ENCODE data around the gene GLIS1.

Gene GLIS1

GRCh38 chr1:53576866-53577760 lies 161.9 kb downstream of the GLIS1 start:
- DNase-seq: no peak

DNA sequence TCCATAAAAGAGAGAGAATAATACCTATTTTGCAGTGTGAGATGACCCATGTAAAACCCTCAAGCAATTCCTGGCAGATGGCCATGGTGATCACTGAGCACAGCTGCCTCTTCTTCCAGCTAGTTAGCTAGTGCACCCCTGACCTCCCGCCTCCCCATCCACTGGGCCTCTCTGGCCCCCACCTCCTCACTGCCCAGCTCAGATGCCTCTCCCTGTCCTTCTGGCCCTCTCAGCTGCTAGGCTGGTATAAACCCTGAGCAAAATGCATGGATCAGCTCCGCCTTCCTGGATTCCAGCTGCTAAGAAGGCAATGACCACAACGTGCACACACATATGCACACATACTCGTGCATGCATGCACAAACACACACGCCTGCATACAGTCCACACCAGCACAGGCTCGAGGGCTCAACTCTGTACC lies 162.6 kb downstream of the GLIS1 start:
- no peak for DNase-seq

GRCh38 chr1:53575955-53576320 lies 163.0 kb downstream of the GLIS1 start:
- DNase-seq: no peak

DNA sequence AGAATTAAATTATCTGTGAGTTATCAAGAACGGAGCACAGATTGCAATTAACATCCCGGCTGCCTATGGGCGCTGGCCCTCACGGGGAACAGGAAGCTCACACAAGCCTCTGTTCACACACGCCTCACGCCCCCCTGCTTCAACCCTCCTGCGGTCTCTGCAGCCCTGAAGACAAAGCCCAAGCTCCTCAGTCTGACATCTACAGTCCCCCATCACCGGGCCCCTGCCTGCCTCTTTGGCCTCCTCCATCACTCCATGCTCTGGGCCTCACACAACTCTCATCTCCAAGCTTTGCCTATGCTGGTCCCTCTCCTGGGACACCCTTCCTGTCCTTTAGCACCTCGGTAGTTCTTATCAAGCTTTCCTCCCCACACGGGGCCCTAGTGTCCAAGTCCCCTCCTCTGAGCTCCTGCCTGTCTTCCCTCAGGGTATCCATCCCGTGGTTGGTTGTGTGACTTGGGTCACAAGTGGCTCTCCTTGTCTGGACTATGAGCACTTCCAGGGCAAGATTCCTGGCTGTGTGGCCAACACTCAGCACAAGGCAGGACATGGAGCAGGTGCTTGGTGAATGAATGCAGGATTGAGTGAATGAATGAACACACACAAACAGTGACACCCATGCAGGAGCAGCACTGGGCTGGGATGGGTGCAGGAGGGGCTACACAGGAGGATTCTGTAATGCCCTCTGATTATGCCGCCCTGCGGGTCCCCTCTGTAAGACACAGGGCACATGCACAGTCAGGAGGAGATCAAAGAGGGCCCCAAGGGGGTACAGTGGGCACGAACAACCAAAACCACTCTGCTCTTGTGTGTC lies 163.6 kb downstream of the GLIS1 start:
- no peak for DNase-seq

DNA sequence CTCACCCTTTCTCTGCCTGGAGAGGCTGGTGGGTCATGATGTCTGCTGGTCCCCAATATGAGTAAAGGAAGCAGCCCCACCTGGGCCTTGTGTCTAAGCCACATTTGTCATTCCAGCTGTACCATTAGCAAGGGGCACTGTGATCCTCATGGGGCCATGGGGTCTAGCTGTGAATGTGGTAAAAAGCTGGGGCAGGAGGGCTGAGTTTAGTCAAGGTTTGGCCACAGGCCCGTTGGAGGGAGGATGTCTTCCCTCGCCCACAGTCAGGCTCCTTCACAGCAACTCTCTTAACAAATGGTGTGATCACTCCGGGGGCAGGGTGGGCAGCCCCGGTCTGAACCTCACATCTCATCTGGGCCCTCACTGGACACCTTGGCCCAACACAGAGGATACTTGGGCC lies 164.3 kb downstream of the GLIS1 start:
- DNase-seq: no peak

DNA sequence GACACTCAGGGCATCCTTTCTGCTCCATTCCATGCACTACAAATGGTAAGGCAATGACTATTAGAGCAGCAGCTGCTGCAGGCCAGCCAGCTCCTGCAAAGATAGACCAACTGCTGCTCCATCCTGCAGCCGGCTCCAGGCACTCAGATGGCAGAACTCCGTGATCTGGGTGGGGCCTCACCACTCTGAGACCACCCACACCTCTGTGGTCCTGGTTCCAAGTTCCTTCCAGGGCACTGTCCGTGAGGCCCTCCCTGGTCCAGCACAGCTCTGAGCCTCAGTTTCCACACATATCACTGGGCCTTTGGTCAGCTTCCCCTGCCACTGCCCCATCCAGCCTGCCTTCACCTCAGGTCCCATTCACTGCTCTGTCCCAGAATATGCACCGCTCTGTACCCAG lies 165.0 kb downstream of the GLIS1 start:
- no peak for DNase-seq

DNA sequence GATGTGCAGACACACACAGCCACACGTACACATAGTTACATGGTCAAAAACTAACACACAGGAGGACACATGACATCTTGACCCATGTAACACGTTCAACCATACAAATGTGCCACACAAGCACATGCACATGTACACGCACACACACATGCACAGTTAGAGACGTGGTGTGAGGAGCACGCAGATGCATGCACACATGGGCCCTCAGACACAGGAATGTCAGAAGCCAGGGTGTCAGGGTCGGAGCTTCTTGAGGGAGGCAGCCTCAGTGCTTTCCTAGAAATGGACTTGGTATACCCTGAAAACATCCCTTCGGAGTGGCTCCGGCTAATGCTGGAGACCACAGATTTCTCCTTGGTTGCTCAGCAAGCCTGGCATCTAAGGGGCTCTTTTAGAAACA lies 165.4 kb downstream of the GLIS1 start:
- no peak for DNase-seq

- no peak for DNase-seq
Measured at GRCh38 chr1:53572815-53573173, 166.2 kb downstream of the GLIS1 start.

- DNase-seq: no peak
Measured at GRCh38 chr1:53572065-53572814, 166.7 kb downstream of the GLIS1 start.

- DNase-seq: no peak
Measured at GRCh38 chr1:53568540-53568939, 170.4 kb downstream of the GLIS1 start.

GRCh38 chr1:53567851-53568250 lies 171.1 kb downstream of the GLIS1 start:
- no peak for DNase-seq

GRCh38 chr1:53567450-53567849 lies 171.5 kb downstream of the GLIS1 start:
- no peak for DNase-seq

GRCh38 chr1:53563611-53564010 lies 175.4 kb downstream of the GLIS1 start:
- DNase-seq: no peak

DNA sequence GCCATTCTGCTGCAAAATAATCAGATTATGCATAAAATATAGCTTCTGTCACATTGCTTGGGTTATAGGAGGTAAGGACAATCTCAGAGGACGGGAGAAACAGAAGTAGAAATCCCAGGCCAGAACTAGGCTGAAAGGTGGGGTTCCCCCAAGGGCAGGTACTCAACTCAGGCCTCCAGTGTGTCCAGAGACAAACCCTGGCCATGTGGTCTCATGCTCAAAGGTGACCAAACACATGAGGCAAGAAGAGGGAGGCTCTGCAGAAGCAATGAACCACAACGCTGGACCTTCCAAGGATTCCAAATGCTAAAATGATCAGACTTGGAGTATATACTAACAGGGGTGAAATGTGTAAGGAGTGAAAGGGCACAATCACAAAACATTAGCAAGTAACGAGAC lies 176.0 kb downstream of the GLIS1 start:
- no peak for DNase-seq

DNA sequence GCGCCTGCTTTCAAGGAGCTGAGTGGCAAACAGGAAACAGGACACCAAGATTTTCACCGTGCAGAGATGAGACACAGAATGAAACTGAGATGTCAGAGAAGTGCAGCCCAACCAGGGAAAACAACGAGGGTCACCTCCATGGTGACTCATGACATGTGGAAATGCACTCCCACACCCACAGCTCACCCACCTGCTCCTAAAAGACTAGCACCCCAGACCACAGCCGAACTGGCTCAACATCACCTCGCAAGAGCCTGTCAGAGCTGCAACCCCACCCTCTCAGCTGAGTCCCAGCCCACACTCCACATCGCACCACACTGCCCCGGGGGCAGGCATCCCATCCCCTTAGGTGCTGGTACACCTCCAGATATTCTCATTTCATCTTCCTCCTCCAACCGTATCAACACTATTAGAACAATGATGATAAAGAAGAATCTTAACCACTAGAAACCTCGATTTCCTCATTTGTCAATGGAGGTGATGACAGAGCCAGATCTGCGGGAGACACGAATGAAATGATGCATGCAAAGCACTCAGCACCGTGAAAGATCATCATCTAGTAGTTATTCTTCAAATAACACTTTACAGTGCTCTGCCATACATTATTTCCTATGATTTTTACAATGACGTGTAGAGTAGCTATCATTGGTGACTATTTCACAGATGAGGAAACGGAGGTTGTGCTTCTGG lies 176.5 kb downstream of the GLIS1 start:
- DNase-seq: no peak

DNA sequence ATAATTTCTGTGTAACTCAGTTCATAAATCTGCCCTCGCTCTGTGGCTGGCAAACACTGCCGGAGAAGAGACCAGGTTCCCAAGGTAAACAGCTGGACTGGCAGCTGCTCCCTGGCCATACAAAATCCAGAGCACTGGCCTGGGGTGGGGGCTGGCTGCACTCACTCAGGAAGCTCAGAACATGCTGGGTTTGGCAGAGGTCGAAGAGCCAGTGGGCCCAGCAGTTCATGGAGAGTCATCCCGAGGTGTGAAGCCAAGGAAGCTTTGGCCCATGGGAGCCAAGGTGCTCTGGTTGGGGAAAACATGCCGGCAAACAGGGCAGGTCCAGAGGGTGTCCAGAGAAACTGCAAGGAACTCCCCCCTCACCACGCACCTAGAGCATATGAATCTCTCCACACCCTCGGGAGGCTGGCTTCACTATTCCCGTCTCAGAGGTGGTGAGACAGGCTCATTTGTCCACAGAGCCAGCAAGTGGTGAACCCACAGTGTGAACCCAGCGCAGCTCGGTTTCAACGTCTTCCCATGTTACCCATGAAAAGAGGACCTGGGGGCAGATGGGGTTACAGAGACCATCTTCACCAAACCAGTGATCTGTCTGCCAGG lies 177.4 kb downstream of the GLIS1 start:
- no peak for DNase-seq

GRCh38 chr1:53560581-53561502 lies 178.1 kb downstream of the GLIS1 start:
- DNase-seq: no peak

GRCh38 chr1:53559854-53560580 lies 178.9 kb downstream of the GLIS1 start:
- no peak for DNase-seq

- DNase-seq: no peak
Measured at GRCh38 chr1:53559391-53559815, 179.6 kb downstream of the GLIS1 start.

- no peak for DNase-seq
Measured at GRCh38 chr1:53558739-53559315, 180.1 kb downstream of the GLIS1 start.

Data from activated CD4-positive, alpha-beta T cell treated with anti-CD3 and anti-CD28 coated beads, Interleukin-2, amount 50 U/mL, for 4 hours (primary cell).